ENCODE data around the gene TSPAN16.

Gene TSPAN16, protein sequence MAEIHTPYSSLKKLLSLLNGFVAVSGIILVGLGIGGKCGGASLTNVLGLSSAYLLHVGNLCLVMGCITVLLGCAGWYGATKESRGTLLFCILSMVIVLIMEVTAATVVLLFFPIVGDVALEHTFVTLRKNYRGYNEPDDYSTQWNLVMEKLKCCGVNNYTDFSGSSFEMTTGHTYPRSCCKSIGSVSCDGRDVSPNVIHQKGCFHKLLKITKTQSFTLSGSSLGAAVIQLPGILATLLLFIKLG

DNA sequence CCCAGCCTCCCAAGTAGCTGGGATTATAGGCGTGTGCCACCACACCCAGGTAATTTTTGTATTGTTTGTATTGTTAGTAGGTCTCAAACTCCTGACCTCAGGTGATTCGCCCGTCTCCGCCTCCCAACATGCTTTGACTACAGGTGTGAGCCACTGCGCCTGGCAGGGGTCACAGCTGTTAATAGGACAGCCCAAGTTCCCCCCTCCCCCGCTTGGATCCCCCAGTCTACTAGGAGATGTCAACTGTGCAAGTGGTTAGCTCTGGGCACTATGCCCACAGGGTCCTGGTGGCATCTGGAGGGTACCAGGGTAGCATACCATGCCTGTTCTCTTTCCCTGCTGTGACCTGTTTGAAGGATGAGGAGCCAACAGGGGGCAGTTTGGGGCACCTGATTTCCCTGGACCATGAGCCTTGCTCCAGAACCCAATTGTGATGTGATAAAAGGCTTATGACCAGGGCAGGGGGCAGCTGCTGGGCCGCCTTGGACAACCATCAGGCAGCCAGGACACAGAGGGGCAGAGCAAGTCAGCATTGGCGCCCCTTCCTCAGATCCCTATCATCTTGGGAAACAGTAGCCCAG lies at the start of gene TSPAN16:
TSS of gene TSPAN16 (plus strand) at position 496 of the 581 bp plus-strand sequence. CDS start 138 bp downstream, outside the sequence.
- no peak for DNase-seq

DNA sequence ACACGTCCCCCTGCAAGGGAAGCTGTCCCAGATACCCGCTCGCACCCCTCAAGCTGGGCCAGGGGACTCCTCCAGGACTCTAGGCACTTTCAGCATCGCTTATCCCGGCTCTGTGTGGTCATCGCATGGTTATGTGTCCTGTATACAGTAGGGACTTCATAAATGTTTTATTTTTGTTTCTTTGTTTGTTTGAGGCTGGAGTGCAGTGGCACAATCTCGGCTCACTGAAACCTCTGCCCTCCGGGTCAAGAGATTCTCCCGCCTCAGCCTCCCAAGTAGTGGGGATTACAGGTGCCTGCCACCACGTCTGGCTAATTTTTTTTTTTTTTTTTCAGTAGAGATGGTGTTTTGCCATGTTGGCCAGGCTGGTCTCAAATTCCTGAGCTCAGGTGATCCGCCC lies 49.0 kb upstream of the TSPAN16 start:
- DNase-seq = no peak

DNA sequence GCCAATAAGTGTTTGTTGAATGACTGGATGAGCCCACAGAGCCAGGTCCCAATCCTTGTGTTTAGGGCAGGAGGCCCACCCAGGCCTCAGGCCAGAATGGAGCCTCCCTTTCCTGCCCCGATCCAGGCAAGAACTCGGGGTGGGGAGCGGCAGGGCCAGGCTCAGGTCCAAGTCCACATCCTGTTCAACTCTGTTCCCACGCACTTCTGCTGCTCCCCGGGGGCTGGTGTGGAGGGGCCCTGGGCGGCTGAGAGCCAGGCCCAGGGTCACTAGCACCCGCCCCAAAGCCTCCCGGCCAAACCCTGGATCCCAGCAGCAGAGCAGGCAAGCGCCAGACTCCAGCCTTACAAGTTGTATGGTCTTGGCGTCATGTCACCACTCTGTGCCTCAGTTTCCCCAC lies 48.6 kb upstream of the TSPAN16 start:
- DNase-seq = no peak

DNA sequence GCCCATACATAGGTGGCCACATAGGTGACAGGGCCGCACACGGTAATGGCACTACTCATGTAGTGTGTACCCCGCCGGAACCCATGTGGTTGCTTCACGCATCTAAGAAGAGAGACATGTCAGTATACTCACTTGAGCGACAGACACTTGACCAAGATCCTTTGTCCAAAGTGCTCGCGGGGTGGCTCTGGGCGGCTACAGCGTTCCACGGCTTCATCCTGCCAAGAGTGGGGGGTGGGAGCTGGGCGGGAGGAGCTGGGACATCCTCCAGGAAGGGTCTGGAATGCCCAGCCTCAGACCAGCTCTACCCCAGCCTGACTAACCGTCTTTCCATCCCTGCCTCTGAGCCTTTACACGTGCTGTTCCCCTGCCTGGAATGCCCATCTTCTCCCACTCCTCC lies 48.0 kb upstream of the TSPAN16 start:
- DNase-seq = no peak

DNA sequence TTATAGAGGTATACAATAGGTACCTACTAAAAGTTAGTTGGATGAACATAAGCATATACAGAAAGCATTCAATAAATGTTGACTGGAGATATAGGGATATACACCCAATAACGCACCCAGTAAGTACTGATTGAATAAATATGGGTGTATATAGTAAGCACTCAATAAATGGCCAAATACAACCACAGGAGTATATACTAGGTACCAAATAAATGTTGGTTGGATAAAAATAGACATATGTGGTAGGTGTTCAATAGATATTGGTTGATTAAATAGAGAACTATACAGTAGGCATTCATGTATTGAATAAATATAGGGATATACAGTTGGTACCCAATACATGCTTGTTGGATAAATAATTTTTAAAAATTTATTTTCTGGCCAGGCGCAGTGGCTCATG lies 47.1 kb upstream of the TSPAN16 start:
- no peak for DNase-seq

DNA sequence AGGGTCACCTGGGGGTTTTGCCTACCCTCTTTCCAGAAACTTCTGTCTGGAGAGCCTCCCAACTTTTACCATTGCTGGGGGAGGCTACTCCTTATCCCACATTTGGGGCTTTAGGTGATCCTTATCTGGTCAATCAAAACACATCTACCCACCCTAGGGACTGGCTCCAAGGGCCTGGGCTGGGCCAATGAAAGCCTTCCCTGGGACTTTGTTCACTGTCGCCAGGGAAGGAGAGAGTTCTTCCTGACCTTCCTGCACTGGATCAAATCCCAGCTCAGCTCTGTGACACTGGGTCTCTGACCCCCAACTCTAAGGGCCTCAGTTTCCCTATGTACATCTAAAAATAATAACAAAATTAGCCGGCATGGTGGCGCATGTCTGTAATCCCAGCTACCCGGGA lies 44.7 kb upstream of the TSPAN16 start:
- no peak for DNase-seq

DNA sequence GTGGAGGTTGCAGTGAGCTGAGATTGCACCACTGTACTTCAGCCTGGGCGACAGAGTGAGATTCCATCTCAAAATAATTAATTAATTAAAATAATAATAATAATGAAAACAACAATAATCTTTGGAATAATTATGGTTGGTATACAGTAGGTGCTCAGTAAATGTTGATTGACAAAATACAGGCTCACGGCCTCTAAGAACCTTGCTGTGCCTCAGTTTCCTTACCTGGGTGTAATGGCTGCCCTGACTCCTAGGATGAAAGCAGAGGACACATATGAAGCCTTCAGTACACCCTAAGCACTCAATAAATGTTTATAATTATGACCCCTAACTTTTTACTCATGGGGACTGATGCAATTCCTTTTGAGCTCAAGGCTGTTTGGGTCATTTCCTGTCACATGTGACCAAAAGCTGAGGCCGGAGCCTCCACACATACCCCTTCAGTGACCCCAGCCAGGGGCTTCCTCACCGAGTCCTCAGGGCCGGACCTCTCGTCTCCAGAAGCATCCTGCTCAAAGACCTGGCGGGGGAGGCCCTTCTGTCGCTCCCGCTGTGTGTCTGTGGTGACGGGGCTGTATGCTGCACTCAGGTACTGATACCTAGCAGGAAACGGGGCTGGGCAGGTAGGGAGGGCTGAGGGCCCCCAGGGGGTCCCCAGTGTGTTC lies 44.2 kb upstream of the TSPAN16 start:
- no peak for DNase-seq

DNA sequence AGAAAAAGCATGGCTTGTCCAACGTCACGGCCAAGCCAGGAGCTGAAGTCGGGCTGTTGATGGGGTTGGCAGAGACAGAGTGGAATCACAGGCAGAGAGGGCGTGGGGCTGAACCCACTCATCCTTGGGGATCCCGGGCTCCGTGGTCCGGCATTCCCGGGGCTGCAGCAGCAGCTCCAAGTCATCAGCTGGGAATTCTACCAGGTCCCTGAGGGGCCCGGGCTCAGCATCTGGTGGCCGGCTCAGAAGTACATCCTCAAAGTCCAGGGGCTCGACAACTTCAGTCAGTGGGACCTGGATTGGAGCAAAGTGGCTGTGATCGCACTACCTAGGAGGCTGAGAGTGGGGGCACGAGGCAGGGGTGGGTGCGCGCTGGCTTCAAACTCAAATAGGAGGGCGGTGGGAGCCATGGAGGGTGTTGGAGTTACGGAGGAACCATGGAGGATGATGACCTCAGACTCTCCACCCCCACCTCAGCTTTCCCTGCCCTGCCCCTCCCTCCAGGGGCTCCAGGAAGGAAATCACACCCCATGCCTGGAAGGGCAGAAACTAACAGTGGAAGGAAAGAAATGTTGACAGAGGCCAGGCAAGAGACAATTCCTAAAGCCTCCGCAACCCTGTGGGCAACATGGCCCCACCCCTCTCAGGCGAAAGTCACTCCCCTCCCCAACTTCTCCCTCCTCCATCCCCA lies 43.1 kb upstream of the TSPAN16 start:
- no peak for DNase-seq

DNA sequence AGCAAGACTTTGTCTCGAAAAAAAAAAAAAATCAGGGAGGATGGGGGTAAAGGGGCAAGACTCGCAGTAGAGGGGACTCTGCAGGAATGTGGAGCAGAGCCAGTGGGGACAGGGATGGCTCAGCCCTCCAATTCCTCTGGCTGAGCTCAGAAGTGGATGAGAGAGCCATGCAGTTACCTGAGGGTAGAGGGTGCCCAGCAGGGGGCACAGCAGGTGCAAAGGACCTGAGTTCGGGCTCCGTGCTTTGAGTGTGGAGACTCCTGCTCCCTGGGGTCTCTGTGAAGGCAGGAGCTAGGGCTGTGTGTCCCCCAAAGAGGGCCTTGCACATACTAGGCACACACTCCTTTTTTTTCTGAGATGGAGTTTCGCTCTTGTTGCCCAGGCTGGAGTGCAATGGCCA lies 41.3 kb upstream of the TSPAN16 start:
- no peak for DNase-seq

DNA sequence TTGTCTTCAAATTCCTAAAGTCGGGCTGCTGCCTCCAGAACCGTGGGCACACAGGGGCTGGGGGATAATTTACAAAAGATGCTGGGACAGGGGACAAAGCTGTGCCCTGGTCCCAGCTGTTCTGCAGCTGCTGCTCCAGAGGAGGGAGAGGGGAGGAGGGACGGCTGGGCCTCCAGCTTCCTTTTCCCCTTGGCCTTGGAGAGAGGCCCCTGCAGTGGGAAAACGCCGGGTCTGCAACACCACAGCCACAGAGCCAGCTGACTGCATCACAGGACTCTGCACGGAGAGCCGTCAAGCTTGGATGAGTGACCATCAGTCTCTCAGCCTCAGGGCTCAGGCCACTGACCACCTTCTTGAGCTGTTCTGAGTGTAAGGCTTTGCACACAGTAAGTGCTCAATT lies 39.8 kb upstream of the TSPAN16 start:
- no peak for DNase-seq

DNA sequence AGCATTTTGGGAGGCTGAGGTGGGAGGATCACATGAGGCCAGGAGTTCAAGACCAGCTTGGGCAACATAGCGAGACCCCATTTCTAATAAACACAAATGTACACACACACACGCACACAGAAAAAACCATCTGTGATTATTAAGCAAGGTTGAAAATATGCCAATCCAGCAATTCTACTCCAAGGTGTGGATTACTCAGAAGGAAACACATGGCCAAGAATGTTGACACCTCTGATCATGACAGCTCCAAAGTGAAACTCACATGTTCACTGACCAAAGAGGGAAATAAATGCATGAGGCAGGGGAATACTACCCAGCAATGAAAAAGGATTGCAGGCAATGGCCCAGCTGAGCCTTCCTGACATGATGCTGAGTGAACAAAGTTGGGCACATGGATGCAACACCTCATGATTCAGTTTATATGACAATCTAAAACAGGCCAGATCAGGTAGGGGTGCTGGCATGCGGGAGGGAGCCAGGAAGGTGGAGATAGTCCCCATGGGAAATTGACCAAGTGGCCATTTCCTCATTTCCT lies 38.0 kb upstream of the TSPAN16 start:
- DNase-seq = no peak

DNA sequence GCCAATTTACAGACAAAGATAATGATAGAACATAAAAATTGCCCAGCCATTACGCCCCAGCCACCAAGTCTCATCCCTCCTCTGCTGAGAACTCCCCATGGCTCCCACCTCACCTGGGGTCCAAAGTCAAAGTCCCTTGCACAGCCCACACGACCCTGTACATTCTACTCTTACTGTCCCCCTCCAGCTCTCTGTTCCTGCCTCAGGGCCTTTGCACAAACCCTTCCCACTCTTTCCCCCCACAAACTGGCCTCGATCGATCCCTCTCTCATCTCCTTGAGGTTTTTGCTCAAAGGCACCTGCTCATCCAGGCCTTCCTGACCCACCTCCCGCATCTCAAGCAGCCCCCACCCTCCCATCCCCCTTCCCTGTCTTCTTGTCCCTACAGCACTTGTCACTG lies 35.0 kb upstream of the TSPAN16 start:
- DNase-seq = no peak

DNA sequence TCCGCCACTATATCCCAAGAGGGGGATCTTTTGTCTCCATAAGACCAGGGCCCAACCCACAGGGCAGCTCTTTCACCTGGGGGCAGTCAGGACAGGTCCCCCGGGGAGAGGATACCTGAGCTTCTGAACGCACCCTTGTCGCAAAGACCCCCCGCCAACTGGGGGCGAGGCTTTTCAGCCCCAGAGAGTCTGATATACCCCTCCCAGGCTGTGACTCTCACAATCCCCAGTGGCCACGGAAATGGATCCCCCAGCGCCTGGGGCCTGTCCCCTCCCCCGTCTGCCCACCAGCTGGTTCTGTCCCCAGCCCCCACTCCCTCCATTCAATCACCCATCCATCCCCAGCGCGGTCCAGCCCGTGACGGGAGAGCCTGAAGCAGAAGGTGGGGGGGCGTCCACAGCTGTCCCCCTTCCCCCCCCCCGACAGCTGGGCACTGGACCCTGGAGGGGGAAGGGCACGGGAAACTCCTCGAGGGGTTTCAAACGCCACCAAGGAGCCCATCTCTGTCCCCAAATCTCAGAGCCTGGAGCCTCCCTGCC lies 34.5 kb upstream of the TSPAN16 start:
- DNase-seq = no peak

DNA sequence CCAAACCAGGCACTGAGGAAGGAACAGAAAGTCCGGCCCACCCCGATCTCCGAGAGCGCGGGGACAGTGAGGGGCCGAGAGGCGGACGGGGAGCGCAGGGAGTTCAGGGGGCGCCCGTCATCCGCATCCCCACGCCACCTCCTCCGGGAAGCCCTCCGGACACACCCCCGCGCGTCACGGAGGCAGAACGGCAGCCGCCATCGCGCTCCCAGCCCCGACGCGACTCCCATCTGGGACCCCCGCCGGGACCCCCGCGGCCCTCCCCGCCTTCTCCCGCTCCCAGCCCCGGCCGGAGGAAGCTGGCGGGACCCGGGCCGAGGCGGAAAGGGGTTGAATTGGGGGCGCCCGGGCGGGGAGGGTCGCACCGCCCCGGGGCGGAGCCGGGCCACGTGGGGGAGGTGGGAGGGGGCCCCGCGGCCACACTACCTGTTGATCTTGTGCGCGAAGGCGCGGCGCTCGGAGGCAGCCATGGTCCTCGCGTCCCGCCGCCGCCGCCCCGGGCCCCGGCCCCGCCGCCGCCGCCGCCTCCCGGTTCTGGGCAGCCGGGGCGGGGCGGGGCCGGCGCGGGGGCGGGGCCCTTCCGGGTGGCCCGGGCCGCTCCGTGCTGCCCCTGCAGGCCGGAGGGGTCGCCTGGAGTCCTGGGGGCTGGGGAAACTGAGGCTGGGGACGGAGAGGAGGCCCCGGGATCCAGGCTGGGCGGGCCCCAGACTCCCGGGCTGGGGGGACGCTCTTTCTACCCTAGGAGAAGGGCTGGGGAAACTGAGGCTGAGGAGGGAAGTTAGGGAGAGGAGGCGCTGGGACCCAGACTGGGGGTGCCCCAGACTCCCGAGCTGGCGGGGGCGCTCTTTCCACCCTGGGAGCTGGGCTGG lies 33.8 kb upstream of the TSPAN16 start, which contains the start of gene DOCK6:
TSS of gene DOCK6 (minus strand) at position 554 of the 869 bp plus-strand sequence. CDS start at position 470, 84 bp downstream.
- peak; percentile 5 for DNase-seq

DNA sequence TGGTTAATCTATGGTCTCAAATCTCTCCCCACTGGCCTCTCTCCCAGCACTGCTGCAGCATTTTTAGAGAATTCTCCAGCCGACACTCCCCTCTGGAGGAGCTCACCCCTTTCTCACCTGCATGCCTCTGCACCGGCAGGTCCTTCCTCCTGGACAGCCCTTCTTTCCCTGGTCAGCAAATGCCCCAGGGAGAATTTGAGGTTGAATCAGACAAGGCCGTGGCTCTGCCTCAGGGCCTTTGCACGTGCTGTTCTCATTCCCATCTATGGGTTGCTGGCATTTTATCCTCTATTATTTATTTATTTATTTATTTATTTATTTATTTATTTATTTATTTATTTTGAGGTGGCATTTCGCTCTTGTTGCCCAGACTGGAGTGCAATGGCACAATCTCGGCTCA lies 32.2 kb upstream of the TSPAN16 start:
- DNase-seq = no peak

DNA sequence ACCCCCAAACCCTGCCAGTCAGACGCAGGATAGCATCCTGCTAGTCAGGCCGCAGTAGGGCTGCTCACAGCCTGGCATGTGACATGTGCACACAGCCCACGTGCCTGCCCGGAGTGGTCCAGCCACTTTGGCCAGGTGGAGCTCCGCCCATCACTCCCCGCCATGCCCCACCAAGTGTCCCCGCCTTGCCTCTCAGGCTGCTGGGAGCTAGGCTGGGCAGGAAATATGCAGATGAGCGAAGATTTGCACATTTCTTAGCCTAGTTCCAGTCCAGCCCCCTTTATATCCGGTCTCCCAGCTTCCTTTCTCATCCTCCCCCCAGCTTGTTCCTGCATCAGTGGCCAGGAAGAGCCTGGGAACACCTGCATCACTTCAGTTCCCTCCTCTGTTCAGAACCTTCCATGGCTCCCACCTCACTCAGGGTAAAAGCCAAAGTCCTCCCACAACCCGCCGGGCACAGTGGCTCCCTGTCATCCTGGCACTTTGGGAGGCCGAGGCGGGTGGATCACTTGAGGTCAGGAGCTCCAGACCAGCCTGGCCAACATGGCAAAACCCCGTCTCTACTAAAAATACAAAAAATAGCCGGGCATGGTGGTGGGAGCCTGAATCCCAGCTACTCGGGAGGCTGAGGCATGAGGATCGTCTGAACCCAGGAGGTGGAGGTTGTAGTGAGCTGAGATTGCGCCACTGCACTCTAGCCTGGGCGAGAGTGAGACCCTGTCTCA lies 31.3 kb upstream of the TSPAN16 start:
- no peak for DNase-seq

DNA sequence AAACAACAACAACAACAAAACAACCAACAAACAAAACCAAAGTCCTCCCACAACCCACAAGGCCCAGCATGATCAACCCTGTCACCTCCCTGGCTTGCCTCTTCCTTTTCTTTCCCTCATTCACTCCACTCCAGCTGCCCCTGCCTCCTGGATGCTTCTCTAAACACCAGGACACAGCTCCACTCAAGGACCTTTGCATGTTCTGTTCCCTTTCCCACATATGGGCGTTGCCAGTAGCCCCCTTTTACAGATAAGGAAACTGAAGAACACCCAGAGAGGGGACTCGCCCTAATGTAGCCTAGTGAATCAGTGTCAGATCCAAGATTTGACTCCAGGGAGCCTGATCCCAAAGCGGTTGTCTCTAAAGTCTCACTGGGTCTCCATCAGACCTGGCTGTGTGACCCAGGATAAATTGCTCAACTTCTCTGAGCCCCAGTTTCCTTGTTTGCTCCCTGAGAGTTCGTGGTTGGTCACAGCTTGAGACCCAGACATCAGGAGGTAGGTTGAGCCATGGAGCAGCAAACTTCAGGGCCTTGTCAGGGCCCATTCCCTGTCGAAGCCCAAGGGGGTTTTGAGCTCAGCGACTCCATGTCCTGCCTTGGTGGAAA lies 30.7 kb upstream of the TSPAN16 start:
- no peak for DNase-seq

DNA sequence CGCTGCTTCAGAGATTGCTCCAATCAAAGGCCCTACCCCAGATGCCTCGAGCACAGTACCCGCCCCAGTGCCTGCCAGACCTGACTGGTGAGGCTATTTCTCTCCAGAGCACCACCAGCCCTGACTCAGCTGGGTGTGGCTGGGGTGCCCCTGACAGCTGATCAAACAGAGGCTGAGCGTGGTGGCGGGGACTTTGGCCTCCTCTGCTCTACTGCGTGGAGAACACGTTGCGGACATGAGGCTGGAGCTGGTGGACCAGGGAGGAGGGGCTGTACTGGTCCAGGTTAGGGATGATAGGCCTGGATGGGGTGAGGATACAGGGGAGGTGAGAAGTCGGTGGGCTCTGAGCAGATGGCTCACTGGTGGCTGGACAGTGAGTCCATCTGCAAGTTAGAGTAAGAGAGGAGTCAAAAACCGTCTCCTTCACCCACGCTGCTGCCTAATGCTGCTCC lies 30.1 kb upstream of the TSPAN16 start:
- DNase-seq = no peak

DNA sequence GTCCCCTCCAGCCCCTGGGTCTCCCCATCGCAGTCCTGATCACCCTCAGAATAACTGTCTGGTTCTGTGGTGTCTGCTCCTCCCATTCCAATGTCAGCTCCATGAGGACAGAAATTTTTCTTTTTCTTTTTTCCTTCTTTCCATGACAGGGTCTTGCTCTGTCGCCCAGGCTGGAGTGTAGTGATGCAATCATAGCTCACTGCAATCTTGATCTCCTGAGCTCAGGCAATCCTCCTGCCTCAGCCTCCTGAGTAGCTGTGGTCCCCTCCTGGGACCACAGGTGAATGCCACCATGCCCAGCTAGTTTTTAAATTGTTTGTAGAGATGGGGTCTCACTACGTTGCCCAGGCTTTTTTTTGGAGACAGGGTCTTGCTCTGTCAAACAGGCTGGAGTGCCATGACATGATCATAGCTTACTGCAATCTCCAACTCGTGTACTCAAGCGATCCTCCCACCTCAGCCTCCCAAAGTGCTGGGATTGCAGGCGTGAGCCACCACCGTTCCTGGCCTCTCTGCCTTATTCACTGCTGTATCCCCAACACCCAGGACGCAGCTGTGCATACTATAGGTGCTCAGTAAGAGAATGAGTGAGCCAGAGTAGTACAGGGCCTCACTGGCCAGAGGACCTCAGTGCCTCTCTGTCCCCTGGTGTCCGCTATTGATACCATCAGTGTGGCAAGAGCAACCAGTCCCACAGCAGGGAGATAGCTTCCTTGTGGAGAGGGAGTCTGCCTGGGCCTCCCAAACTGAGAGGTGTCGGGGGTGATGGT lies 28.5 kb upstream of the TSPAN16 start:
- DNase-seq = no peak

DNA sequence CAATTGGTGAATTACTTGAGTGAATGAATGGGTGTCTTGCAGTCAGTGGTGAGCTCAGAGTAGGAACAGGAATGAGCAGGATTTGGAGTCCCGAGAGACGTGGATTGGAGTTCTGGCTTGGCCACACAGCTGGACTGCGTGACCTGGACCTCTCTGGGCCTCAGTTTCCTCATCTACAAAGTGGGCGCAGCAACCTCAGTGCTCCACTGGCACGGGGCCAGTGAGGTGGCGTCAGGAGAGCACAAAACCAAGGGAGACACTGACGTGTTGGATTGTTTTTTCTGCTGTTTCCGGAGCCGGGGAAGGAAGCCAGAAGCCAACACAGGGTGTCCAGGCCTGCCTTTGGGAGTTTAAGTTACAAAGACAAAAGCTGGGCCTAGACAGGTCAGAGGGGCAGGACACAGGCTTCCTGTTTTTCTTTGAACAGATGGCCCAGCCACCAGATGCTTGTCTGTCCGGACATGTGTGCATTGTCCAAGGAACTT lies 27.1 kb upstream of the TSPAN16 start:
- no peak for DNase-seq
